Heart left ventricle (tissue), 16 donors: ENCODE results near the gene TMEM107. TPM values are rescaled to one million over a fixed set of nuclear protein-coding genes. Genes with fewer than 3 reads are reported as not detected.
"Not testable (repeated sequence)": the region's sequence is repeated elsewhere in the genome, so short reads cannot be mapped to it uniquely, and the experiment has no call there.

Experiments used
- ATAC-seq, 4 donors: fragments of 200-7000 bp; cut with Tn5 transposase; one replicate each; pipeline ENCODE4 v1.9.1; 2020 to 2022; ENCODE audit warnings: moderate library complexity in 4 of 4, mild to moderate bottlenecking in 3 of 4, moderate number of reproducible peaks in 1 of 4
- DNase-seq, 5 donors: peaks; one replicate each; pipeline ENCODE4 v3.0.0-alpha.2; 2020
- H3K27ac ChIP-seq, 12 donors: fragments of 200-600 bp; sonication (generic) in 4 of 12; one replicate each; pipeline versions ENCODE4 v1.5.0 to v1.8.0; 2016 to 2022; ENCODE audit warnings: mild to moderate bottlenecking in 2 of 12
- H3K27me3 ChIP-seq, 9 donors: fragments of 200-600 bp; sonication (generic) in 2 of 9; one replicate each; pipeline versions ENCODE4 v1.5.1 to v1.8.0; 2016 to 2022; ENCODE audit warnings: mild to moderate bottlenecking in 3 of 9
- H3K36me3 ChIP-seq, 9 donors: fragments of 200-600 bp; sonication (generic) in 2 of 9; one replicate each; pipeline versions ENCODE4 v1.5.0 to v1.8.0; 2018 to 2022; ENCODE audit warnings: mild to moderate bottlenecking in 2 of 9
- H3K4me1 ChIP-seq, 12 donors: fragments of 200-600 bp; sonication (generic) in 4 of 12; one replicate each; pipeline versions ENCODE4 v1.5.0 to v1.8.0; 2016 to 2022; ENCODE audit warnings: mild to moderate bottlenecking in 3 of 12
- H3K4me3 ChIP-seq, 12 donors: fragments of 200-600 bp; sonication (generic) in 4 of 12; one replicate each; pipeline versions ENCODE4 v1.5.0 to v1.8.0; 2017 to 2022; ENCODE audit warnings: mild to moderate bottlenecking in 9 of 12, moderate library complexity in 4 of 12
- H3K9me3 ChIP-seq, 12 donors: fragments of 200-600 bp; sonication (generic) in 4 of 12; one replicate each; pipeline versions ENCODE4 v1.5.0 to v1.8.0; 2016 to 2022; ENCODE audit warnings: mild to moderate bottlenecking in 1 of 12
- CTCF ChIP-seq, 12 donors: fragments of 200-600 bp; sonication (generic) in 4 of 12; IDR thresholded peaks; one replicate each; pipeline versions ENCODE4 v1.5.0 to v1.8.0; 2018 to 2022; ENCODE audit warnings: antibody characterized with exemption in 12 of 12, mild to moderate bottlenecking in 5 of 12
- POLR2A ChIP-seq, 2 donors: fragments of 450-650 bp; IDR thresholded peaks; one replicate each; pipeline ENCODE4 v1.6.1; 2017; ENCODE audit warnings: antibody characterized with exemption in 2 of 2, mild to moderate bottlenecking in 2 of 2, moderate library complexity in 2 of 2
- WGBS, 4 donors: extraction: QIAGEN DNeasy Blood & Tissue Kit in 2 of 4; methylation state at CpG; one replicate each; pipeline versions ENCODE4 v1.1.5 to v1.1.7; 2013 to 2018; 5-methylcytosine and 5-hydroxymethylcytosine counted together
- intact Hi-C, 10 donors: fragments of 100-400 bp; cut with DNase I; formaldehyde crosslinking; loops; one replicate each; pipeline versions ENCODE4 v1.11.1 to v1.14.2; 2022
- polyA plus RNA-seq, 2 donors: library from polyadenylated mRNA; stranded (reverse); fragments of 200-250 nt; gene quantifications; one replicate each; pipeline ENCODE4 v1.2.3, GENCODE V29; 2013
- total RNA-seq, 9 donors: library from RNA; depleted of rRNA in 2 of 9; stranded (reverse); fragments of >200 nt in 2 of 9; fragmentation: NEBNext Ultra II Directional in 3 of 9; extraction: Animal tissue kit (Norgen Biotek cat#: 25700) in 3 of 9; gene quantifications; one replicate each; pipeline versions ENCODE4 v1.1.0 to v1.2.4, GENCODE V29; 2016 to 2023
- donor health status: ischemic (EF 13 %, LVEDD 7.1; RV severe dilation, severe dysfunction).
- donor health status: healthy with polysubstance abuse.
- donor health status: DM: no; HTN: yes; CAD: no.
- donor health status: DM: no; HTN: no; CAD: no.
- donor health status: ischemic (EF 25% LVEDD 6.9; RV normal size, moderate dysfunction).
- donor health status: ischemic (EF 25% LVEDD 5.7; RV mildly dilated, moderate dysfunction).
- donor health status: healthy.
- donor health status: DM: yes; HTN: yes; CAD: no.
- donor health status: ischemic (EF 35%, LVEDD 5.7; RV mildly dilated, moderate dysfunction).
- donor health status: nonischemic (EF 11% LVEDD 7.7; RV severe dilation, severe dysfunction).
- donor health status: DM: yes; HTN: yes; CAD: no.
- donor health status: PGD.
- donor health status: ischemic (EF 29% LVEDD 5.4; RV normal size, mild dysfunction).
- donor health status: nonischemic (EF 23%, LVEDD 6.1; RV moderate dilation, normal function).

Gene TMEM107
- total and polyA plus RNA-seq, 11 donors, result 3.8 to 16.4 (median 8.4) TPM

GRCh38 chr17:8173871-8174322 is 2.3 kb downstream of the TMEM107 start:
- peaks cover 0 to 44% (median 21%) of the 10 kb centered on the region in 12 donors for H3K4me1 ChIP-seq
- intact Hi-C loops, result no loop called here
- ATAC-seq, result no peak
- peak overlapping the region in 11 of 12 donors; percentile 20 to 60 (median 52) for H3K4me3 ChIP-seq
- H3K27ac ChIP-seq, result peak overlapping the region; percentile 87 to 100 (median 96)
- no peaks in the 10 kb centered on the region for H3K27me3 ChIP-seq
- H3K9me3 ChIP-seq, result no peaks in the 10 kb centered on the region
- 3 to 6% (median 4%) methylated on average over 14 of the region's 14 CpGs for WGBS, 4 donors
- no peak for DNase-seq
- no peaks in the 10 kb centered on the region for H3K36me3 ChIP-seq
- TF ChIP-seq POLR2A (IDR thresholded peaks at IDR 0.05) (no peak), CTCF (IDR thresholded peaks at IDR 0.05) (no peak)

GRCh38 chr17:8173056-8173870 is 2.9 kb downstream of the TMEM107 start:
- Histone ChIP-seq H3K27me3 (no peaks in the 10 kb centered on the region), H3K36me3 (no peaks in the 10 kb centered on the region), H3K9me3 (no peaks in the 10 kb centered on the region), H3K27ac (peak overlapping the region; percentile 87 to 100 (median 96)), H3K4me3 (peak overlapping the region in 11 of 12 donors; percentile 20 to 60 (median 52)), H3K4me1 (peaks cover 0 to 44% (median 21%) of the 10 kb centered on the region in 12 donors)
- DNase-seq, result peak; percentile 60 to 84 (median 83)
- 1% methylated on average over 23 of the region's 23 CpGs for WGBS, 4 donors
- TF ChIP-seq POLR2A (IDR thresholded peaks at IDR 0.05), result peak; percentile 89 to 96
- no peak for TF ChIP-seq CTCF (IDR thresholded peaks at IDR 0.05)
- intact Hi-C loops, result no loop called here
- ATAC-seq, result peak; percentile 87 to 90 (median 88)

- H3K9me3 ChIP-seq, H3K4me3 ChIP-seq, intact Hi-C loops, H3K27ac ChIP-seq, ATAC-seq, H3K36me3 ChIP-seq, H3K27me3 ChIP-seq: not testable (repeated sequence)
- peak in 1 of 5 donors; percentile 8 for DNase-seq
- H3K4me1 ChIP-seq, result peaks cover 0 to 26% (median 10%) of the 10 kb centered on the region in 12 donors
- WGBS, 4 donors, result 91 to 94% (median 93%) methylated on average over 19 of the region's 19 CpGs
Observed at GRCh38 chr17:8170186-8170585, 6.0 kb downstream of the TMEM107 start.

GRCh38 chr17:8167526-8167925 is 8.7 kb downstream of the TMEM107 start:
- ATAC-seq (no peak), DNase-seq (no peak)
- intact Hi-C loops, result no loop called here
- no peaks in the 10 kb centered on the region for H3K36me3 ChIP-seq
- H3K4me1 ChIP-seq, result peaks cover 8 to 25% (median 20%) of the 10 kb centered on the region in 12 donors
- no peaks in the 10 kb centered on the region for H3K27me3 ChIP-seq
- no peak overlapping the region for H3K27ac ChIP-seq
- H3K9me3 ChIP-seq, result no peaks in the 10 kb centered on the region
- 87 to 95% (median 90%) methylated on average over 3 of the region's 3 CpGs for WGBS, 4 donors
- no peak overlapping the region for H3K4me3 ChIP-seq
- TF ChIP-seq POLR2A (IDR thresholded peaks at IDR 0.05) (no peak), CTCF (IDR thresholded peaks at IDR 0.05) (no peak)
